GM19023 (cell line): ENCODE data around the gene CDH16.
"Not testable (repeated sequence)": the region's sequence is repeated elsewhere in the genome, so short reads cannot be mapped to it uniquely, and the experiment has no call there.

Source experiments
- ATAC-seq: cut with Tn5 transposase; IDR thresholded peaks from one replicate; pipeline ENCODE4 v1.9.1; 2021; ENCODE audit warnings: mild to moderate bottlenecking, moderate library complexity; ENCODE audit not compliant: unreplicated experiment

Gene CDH16

DNA sequence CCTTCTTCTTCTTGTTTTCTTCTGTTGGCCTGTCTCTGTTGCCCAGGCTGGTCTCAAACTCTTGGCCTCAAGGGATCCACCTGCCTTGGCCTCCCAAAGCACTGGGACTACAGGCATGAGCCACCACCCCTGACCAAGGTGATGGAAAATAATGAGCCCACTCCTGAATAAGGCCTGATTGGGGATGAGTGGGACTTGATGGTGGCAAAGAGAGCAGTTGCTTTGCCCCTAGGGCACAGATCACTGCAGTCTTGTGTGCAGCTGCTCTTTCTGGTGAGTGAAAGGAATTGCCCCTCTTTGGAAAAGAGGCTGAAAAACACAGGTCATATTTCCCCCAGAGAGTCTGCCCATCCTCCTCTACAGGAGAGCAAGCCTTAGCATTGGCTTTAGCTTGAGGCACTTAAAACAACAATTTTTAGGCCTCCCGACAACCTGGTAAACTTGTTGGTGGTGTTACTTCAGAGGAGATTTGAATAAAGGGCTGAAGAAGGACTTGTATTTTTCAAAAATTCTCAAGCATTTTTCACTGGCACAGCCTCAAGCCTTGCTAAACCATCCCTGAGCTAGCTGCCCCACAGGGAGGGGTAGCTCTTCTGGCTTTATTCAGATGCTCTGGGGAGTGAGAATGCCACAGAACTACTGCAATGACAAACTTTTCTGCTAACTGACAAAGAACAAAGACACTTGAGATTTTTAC, 44.5 kb downstream of the CDH16 start:
- ATAC-seq: no peak

DNA sequence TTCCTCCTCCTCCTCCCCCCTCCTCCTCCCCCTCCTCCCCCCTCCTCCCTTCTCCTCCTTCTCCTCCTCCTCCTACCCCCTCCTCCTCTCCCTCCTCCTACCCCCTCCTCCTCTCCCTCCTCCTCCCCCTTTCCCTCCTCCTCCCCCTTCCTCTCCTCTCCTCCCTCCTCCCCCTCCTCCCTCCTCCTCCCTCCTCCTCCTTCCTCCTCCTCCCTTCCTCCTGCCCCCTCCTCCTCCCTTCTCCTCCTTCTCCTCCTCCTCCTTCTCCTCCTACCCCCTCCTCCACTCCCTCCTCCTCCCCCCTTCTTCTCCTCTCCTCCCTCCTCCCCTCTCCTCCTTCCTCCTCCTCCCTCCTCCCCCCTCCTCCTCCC, 45.0 kb downstream of the CDH16 start:
- no peak for ATAC-seq

DNA sequence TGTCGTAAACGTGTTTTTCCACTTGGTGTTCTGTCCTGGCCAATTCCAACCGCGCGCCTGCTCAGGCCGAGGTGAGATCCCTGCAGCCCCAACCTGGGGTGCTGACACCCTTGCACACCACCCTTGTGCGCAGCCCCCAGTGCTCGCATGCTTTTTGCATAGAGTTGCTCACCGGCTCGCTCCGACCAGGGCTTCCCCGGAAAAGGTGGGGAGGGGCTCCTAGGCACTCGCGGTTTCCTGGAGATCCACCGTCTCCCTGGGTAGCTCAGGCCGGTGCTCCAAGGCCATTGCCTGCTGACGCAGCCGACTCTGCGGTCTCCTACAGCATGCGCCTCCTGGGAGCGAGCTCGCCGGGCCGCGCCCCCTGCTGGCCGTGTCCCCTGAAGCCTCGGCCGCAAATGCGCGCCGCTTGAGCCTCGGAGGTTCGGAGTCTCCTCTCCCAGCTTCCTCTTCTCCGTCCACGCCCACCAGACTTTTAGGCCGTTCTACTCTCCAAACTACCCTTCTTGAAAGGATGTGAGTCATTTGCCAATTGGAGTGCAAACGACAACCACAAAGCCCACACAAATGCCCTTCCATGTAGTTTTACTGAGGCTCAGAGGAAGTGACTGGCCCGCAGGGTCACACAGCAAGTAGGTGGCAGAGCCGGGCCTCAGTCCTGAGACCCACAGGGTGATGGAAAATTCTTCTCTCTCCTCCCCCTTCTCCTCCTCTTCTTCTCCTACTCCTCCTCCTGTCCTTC, 45.6 kb downstream of the CDH16 start:
- ATAC-seq: peak; percentile 89

DNA sequence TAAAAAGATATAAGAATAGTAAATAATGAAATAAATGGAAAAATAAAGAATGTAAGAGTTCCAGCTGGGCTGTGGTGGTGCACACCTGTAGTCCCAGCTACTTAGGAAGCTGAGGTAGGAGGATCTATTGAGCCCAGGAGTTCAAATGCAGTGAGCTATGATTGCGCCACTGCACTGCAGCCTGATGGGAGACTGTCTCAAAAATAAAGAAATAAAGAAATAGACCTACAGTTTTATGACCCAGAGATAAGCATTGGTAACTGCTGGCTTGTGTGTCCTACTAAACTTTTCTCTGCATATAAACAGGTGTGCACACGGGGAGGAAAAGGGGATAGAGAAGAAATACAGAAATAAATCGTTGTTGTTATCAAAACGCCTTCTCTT, 46.1 kb downstream of the CDH16 start:
- ATAC-seq: no peak

DNA sequence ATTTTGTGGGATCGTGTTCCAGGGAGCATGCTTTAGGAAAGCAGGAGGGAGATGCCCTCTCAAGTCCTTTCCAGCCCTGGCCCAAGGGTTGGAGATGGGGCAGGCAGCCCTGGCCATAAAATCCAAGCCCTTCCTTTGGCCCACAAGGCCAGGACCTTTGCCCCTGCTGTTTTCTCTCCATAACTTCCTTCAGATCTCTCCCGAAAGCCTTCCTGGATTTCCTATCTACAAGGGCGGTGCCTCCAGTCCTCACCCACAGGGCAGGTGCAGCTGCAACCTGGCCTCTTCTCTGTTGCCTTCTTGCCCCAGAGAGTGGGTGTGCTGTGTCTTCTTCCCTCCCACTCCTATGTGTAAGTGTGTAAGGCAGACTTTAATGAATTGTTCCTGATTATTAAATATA, 46.8 kb downstream of the CDH16 start:
- no peak for ATAC-seq

DNA sequence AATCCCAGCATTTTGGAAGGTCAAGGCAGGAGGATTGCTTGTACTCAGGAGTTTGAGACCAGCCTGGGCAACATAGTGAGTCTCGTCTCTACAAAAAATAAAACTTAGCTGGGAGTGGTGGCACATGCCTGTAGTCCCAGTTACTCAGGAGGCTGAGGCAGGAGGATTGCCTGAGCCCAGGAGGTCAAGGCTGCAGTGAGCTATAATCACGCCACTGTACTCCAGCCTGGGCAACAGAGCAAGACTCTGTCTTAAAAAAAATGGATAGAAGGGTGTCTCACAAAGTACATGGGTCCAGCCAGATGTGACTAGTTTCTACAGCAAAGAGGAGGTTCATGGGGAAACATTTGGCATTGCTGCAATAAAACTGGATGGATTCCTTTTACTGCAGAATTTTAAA, 47.3 kb downstream of the CDH16 start:
- not testable (repeated sequence) for ATAC-seq

DNA sequence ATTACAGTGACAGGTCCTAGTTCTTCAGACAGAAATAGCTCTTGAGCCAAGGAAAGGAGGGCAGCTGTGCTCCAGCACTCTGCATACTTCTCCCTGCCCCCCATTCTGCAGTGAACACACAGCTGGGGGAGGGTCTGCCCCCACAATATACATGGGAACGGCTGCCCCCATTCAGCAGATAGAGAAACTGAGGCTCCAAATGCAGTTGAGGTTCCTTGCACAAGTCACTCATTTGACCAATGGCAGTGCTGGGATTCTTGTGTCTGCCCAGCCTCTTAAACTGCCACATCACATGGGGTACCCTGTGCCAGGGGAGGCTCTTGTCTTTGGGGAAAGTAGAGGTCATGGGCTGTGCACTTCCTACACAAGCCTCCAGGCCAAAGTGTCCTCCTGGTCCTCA, 49.3 kb downstream of the CDH16 start:
- ATAC-seq: no peak

DNA sequence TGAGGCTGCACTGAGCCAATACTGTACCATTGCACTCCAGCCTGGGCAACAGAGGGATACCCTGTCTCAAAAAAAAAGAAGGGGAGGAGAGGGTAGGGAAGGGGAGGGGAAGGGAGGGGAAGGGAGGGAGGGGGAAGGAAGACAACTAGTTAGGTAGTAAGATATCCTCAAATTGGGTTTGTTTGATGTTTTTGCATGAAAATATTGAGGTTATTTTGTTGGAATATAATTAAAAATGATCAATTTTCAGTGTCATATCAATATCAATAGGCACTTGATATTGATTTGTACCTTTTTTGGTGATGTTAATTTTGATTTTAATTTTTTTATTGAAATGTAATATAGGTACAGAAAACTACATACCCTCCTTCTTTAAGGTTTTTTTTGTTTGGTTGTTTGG, 55.0 kb downstream of the CDH16 start:
- ATAC-seq: no peak

DNA sequence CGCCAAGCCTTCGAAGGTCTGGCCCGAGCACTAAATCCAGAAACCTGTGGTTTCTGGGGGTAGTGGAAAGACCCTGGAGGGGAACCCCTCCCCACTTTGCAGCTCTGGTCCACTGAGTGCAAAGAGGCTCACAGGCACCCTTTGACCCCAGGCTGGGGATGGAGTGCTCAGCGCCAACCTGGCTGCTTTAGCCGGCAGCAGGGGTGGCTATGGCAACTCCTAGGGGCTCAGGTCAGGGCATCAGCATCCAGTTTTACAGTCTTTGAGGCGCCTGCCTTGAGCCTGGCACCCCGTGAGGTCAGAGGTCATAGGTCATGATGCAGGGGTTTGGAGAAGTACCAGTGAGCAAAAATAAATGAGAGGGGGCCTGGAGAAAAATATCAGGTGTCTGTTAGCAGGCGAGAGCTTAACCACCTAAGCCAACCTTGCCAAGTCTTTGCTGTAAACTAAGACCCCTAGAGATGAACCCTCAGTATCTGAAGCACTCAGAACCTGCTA, 56.6 kb downstream of the CDH16 start:
- no peak for ATAC-seq

DNA sequence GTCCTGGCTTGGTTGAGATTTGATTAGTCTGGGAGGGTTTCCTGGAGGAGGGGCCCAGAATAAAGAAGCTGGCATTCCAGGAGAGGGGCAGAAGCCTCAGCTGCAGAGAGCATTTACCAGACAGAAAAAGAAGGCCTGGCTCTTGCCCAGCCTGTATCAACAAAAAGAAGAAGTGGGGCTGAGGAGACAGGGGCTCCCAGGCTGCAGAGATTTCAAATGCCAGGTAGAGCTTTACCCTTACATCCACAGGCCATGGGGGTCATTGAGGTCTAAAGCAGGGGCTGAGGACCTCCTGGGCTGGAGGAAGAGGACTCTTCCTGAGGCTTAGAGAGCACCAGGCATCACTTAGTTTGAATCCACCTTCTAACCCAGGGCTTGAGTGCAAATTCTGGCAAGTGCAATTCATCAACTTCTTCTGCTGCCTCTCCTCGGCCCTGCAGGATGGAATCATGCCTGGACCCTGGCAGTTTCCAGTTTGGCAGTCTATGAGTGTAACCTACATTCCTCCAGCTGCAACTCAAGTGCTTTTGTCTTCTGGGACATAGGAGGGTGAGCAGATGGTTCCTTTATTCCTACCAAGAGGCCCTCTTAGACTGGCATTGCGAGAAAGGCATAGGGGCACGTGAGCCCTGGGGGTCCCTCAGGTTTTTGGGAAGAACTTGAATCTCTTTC, 59.2 kb downstream of the CDH16 start:
- no peak for ATAC-seq

DNA sequence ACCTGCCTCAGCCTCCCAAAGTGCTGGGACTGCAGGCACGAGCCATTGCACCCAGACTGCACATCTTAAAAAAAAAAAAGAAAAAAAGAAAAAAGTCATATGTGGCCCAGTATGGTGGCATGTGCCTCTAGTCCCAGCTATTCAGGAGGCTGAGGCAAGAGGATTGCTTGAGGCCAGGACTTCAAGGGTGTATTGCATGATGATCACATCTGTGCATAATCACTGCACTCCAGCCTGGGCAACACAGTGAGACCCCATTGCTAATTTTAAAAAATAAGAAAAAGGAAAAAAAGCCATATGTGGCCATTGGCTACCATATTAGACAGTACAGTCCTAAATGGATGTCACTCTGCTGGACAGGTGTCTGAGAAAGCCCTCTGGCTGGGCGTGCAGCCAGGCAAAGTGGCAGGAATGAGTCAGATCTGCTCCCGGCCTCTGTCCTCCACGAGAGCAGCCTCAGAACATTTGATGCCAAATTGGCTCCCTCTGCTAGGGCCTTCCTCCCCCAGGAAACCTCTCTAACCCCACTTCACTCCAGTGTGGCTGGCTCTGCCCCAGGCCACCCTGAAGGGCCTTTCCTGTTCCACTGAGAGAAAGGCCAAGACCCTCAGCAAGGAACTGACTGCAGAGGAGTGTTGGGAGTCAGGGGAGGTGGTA, 59.8 kb downstream of the CDH16 start:
- no peak for ATAC-seq
